Activated T-cell treated with anti-CD3 and anti-CD28 coated beads for 24 hours (primary cell): ENCODE data around the gene RNF114.
"Not testable (repeated sequence)": the region's sequence is repeated elsewhere in the genome, so short reads cannot be mapped to it uniquely, and the experiment has no call there.

Source experiments
- DNase-seq: peaks from one replicate; pipeline ENCODE4 v3.0.0-alpha.2; 2020; ENCODE audit warnings: low read depth

The RNF114 gene

GRCh38 chr20:49936153-49937026 is at the start of gene RNF114:
Gene RNF114, plus strand, starts transcription at chr20:49936397. Its CDS starts 16 bp downstream, at chr20:49936413.
- peak; percentile 88 for DNase-seq

GRCh38 chr20:49886571-49887213 is 49.5 kb upstream of the RNF114 start:
- no peak for DNase-seq

GRCh38 chr20:49887251-49888211 is 48.7 kb upstream of the RNF114 start:
- DNase-seq: no peak

GRCh38 chr20:49888212-49889000 is 47.8 kb upstream of the RNF114 start:
- peak; percentile 40 for DNase-seq

GRCh38 chr20:49889001-49889934 is 46.9 kb upstream of the RNF114 start:
- no peak for DNase-seq

- no peak for DNase-seq
Measured at GRCh38 chr20:49889935-49890333, 46.3 kb upstream of the RNF114 start.

- DNase-seq: no peak
Measured at GRCh38 chr20:49890471-49891361, 45.5 kb upstream of the RNF114 start.

GRCh38 chr20:49891476-49892110 is 44.6 kb upstream of the RNF114 start:
- no peak for DNase-seq

GRCh38 chr20:49892260-49892659 is 43.9 kb upstream of the RNF114 start:
- no peak for DNase-seq

GRCh38 chr20:49892817-49893216 is 43.4 kb upstream of the RNF114 start:
- no peak for DNase-seq

- peak; percentile 16 for DNase-seq
Measured at GRCh38 chr20:49893242-49894072, 42.7 kb upstream of the RNF114 start.

- peak; percentile 14 for DNase-seq
Measured at GRCh38 chr20:49894073-49894470, 42.1 kb upstream of the RNF114 start.

GRCh38 chr20:49895474-49896093 is 40.6 kb upstream of the RNF114 start:
- DNase-seq: not testable (repeated sequence)

- no peak for DNase-seq
Measured at GRCh38 chr20:49896204-49896603, 40.0 kb upstream of the RNF114 start.

- DNase-seq: no peak
Measured at GRCh38 chr20:49899541-49900383, 36.4 kb upstream of the RNF114 start.

- no peak for DNase-seq
Measured at GRCh38 chr20:49901588-49901987, 34.6 kb upstream of the RNF114 start.
